NCI-H226 (cell line): ENCODE measurements around the gene HOXB8.

Source experiments
- DNase-seq: peaks from one replicate; pipeline ENCODE4 v3.0.0-alpha.2; 2015

Gene HOXB8

GRCh38 chr17:48624544-48625494 lies 9.7 kb upstream of the HOXB8 start:
- DNase-seq: no peak

- no peak for DNase-seq
These were observed 9.0 kb upstream of the HOXB8 start for GRCh38 chr17:48624118-48624517.

GRCh38 chr17:48623583-48623982 lies 8.5 kb upstream of the HOXB8 start:
- DNase-seq: no peak

- no peak for DNase-seq
These were observed 7.8 kb upstream of the HOXB8 start for GRCh38 chr17:48622857-48623256.

GRCh38 chr17:48621410-48622392 lies 6.6 kb upstream of the HOXB8 start:
- DNase-seq: no peak

- no peak for DNase-seq
These were observed 5.5 kb upstream of the HOXB8 start for GRCh38 chr17:48620461-48621139.

- no peak for DNase-seq
These were observed 4.8 kb upstream of the HOXB8 start for GRCh38 chr17:48619826-48620449.

- peak; percentile 56 for DNase-seq
These were observed 3.3 kb upstream of the HOXB8 start for GRCh38 chr17:48618256-48618896.

GRCh38 chr17:48617471-48618255 lies 2.6 kb upstream of the HOXB8 start:
- no peak for DNase-seq

- DNase-seq: no peak
These were observed 1.8 kb upstream of the HOXB8 start for GRCh38 chr17:48616717-48617470.

- DNase-seq: no peak
These were observed 1.0 kb upstream of the HOXB8 start for GRCh38 chr17:48615963-48616716.

GRCh38 chr17:48613862-48614694 lies 1.0 kb downstream of the HOXB8 start:
- DNase-seq: no peak

- DNase-seq: no peak
These were observed 2.0 kb downstream of the HOXB8 start for GRCh38 chr17:48612854-48613691.

GRCh38 chr17:48612456-48612853 lies 2.6 kb downstream of the HOXB8 start:
- no peak for DNase-seq

- DNase-seq: no peak
These were observed 3.2 kb downstream of the HOXB8 start for GRCh38 chr17:48611681-48612455.

GRCh38 chr17:48611213-48611612 lies 3.9 kb downstream of the HOXB8 start:
- DNase-seq: no peak
